ENCODE measurements around the gene CD44. TPM values are rescaled to one million over a fixed set of nuclear protein-coding genes. Genes with fewer than 3 reads are reported as not detected.

CD44 gene
- total and polyA plus RNA-seq, 10 donors, result 60.9 to 521 (median 317) TPM

- DNase-seq, result peak; percentile 84
- intact Hi-C loops (cut with DNase I; ENCODE audit: low total_unique reads), result no loop called here
- TF ChIP-seq, protein P1, sequence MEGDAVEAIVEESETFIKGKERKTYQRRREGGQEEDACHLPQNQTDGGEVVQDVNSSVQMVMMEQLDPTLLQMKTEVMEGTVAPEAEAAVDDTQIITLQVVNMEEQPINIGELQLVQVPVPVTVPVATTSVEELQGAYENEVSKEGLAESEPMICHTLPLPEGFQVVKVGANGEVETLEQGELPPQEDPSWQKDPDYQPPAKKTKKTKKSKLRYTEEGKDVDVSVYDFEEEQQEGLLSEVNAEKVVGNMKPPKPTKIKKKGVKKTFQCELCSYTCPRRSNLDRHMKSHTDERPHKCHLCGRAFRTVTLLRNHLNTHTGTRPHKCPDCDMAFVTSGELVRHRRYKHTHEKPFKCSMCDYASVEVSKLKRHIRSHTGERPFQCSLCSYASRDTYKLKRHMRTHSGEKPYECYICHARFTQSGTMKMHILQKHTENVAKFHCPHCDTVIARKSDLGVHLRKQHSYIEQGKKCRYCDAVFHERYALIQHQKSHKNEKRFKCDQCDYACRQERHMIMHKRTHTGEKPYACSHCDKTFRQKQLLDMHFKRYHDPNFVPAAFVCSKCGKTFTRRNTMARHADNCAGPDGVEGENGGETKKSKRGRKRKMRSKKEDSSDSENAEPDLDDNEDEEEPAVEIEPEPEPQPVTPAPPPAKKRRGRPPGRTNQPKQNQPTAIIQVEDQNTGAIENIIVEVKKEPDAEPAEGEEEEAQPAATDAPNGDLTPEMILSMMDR (IDR thresholded peaks at IDR 0.05 in 8 of 11, conservative IDR thresholded peaks at IDR 0.05 in 3 of 11), result no peak
- no peak for TF ChIP-seq POLR2A (IDR thresholded peaks at IDR 0.05)
- peak in 1 of 3 donors; percentile 84 for TF ChIP-seq POLR2AphosphoS5 (IDR thresholded peaks at IDR 0.05)
- Histone ChIP-seq H3K9me3 (no peaks in the 10 kb centered on the region), H3K36me3 (no peaks in the 10 kb centered on the region), H3K4me3 (peak overlapping the region in 2 of 8 donors; percentile 6 to 49), H3K27ac (peak overlapping the region; percentile 69 to 96 (median 86)), H3K27me3 (replicated peaks in 1 of 7) (no peaks in the 10 kb centered on the region), H3K4me1 (peaks cover 69 to 100% (median 96%) of the 10 kb centered on the region in 6 donors)
- 18 to 26% (median 21%) methylated on average over 8 of the region's 8 CpGs for WGBS, 5 donors
These were observed 26.7 kb downstream of the CD44 start for GRCh38 chr11:35165423-35166368.

GRCh38 chr11:35166369-35167360, 27.7 kb downstream of the CD44 start:
- intact Hi-C loops (cut with DNase I; ENCODE audit: low total_unique reads), result no loop called here
- DNase-seq, result peak; percentile 78
- 65 to 68% (median 67%) methylated on average over 11 of the region's 11 CpGs for WGBS, 5 donors
- Histone ChIP-seq H3K27me3 (replicated peaks in 1 of 7) (no peaks in the 10 kb centered on the region), H3K4me3 (peak overlapping the region in 3 of 8 donors; percentile 2 to 49 (median 6)), H3K4me1 (peaks cover 72 to 100% (median 98%) of the 10 kb centered on the region in 6 donors), H3K36me3 (no peaks in the 10 kb centered on the region), H3K9me3 (no peaks in the 10 kb centered on the region), H3K27ac (peak overlapping the region; percentile 67 to 96 (median 86))
- TF ChIP-seq POLR2AphosphoS5 (IDR thresholded peaks at IDR 0.05) (peak in 1 of 3 donors; percentile 3), POLR2A (IDR thresholded peaks at IDR 0.05) (no peak)

- Histone ChIP-seq H3K27me3 (replicated peaks in 1 of 7) (no peaks in the 10 kb centered on the region), H3K4me3 (no peak overlapping the region), H3K4me1 (peaks cover 69 to 100% (median 98%) of the 10 kb centered on the region in 6 donors), H3K9me3 (no peaks in the 10 kb centered on the region), H3K36me3 (no peaks in the 10 kb centered on the region), H3K27ac (peak overlapping the region; percentile 67 to 96 (median 86))
- DNase-seq, result no peak
- 48 to 61% (median 60%) methylated on average over 1 to 2 of the region's 2 CpGs for WGBS, 5 donors
- no peak for TF ChIP-seq POLR2AphosphoS5 (IDR thresholded peaks at IDR 0.05)
- TF ChIP-seq, protein P1 (IDR thresholded peaks at IDR 0.05 in 8 of 11, conservative IDR thresholded peaks at IDR 0.05 in 3 of 11), result no peak
- no peak for TF ChIP-seq POLR2A (IDR thresholded peaks at IDR 0.05)
- intact Hi-C loops (cut with DNase I; ENCODE audit: low total_unique reads), result no loop called here
These were observed 28.5 kb downstream of the CD44 start for GRCh38 chr11:35167426-35167954.

- Histone ChIP-seq H3K4me1 (peaks cover 66 to 100% (median 98%) of the 10 kb centered on the region in 6 donors), H3K36me3 (no peaks in the 10 kb centered on the region), H3K27me3 (replicated peaks in 1 of 7) (no peaks in the 10 kb centered on the region), H3K27ac (peak overlapping the region; percentile 1 to 96 (median 85)), H3K4me3 (no peak overlapping the region), H3K9me3 (no peaks in the 10 kb centered on the region)
- intact Hi-C loops (cut with DNase I; ENCODE audit: low total_unique reads), result no loop called here
- DNase-seq, result no peak
- WGBS, 5 donors, result 77 to 86% (median 85%) methylated on average over 2 of the region's 2 CpGs
- no peak for TF ChIP-seq POLR2A (IDR thresholded peaks at IDR 0.05)
- TF ChIP-seq, protein P1 (IDR thresholded peaks at IDR 0.05 in 8 of 11, conservative IDR thresholded peaks at IDR 0.05 in 3 of 11), result no peak
- no peak for TF ChIP-seq POLR2AphosphoS5 (IDR thresholded peaks at IDR 0.05)
These were observed 29.7 kb downstream of the CD44 start for GRCh38 chr11:35168671-35169070.
